ENCODE measurements around the gene MYL10. TPM values are rescaled to one million over a fixed set of nuclear protein-coding genes. Genes with fewer than 3 reads are reported as not detected.

MYL10 gene
- total RNA-seq, 1 donor from 2014 or later, result not detected

GRCh38 chr7:101625031-101625791, 3.9 kb downstream of the MYL10 start:
- intact Hi-C loops (cut with DNase I), result no loop called here
- DNase-seq (ENCODE audit: missing footprints), result no peak

DNA sequence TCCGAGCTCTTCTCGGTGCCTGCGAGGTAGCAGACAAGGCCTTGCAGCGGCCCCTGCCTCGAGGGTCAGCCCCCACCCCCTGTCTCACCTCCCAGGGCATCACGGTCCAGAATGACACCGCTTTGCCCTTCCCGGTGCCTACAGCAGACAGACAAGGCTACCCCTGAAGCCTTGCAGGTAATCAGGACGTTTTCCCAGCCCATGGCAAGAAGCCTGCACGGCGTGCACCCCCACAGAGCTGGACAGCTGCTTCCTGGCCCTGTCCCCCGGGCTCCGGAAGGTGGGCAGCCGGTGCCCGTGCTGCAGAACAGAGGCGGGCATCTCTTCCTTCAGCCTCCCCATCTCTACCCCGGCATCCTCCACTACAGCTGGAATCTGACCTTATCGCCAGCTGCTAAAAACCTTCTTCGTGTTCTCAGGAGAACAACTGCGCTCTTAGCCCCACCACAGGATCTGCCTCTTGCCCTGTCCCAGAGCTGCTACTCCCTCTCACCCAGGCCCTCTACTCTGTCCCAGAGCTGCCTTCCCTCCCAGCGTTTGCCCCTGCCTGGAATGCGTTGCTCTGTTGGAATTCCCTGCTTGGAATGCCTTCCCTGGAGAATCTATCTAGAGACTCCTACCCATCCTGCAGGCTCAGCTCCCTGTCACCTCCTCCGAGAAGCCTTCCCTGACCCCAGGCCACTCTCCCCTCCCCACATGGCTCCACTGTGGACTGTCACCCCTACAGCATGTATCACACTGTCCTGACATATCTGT, 4.7 kb downstream of the MYL10 start:
- intact Hi-C loops (cut with DNase I), result no loop called here
- DNase-seq (ENCODE audit: missing footprints), result no peak
- ATAC-seq, result no peak

More at GRCh38 chr7:101625031-101625791, 3.9 kb downstream of the MYL10 start:
- ATAC-seq, result no peak

DNA sequence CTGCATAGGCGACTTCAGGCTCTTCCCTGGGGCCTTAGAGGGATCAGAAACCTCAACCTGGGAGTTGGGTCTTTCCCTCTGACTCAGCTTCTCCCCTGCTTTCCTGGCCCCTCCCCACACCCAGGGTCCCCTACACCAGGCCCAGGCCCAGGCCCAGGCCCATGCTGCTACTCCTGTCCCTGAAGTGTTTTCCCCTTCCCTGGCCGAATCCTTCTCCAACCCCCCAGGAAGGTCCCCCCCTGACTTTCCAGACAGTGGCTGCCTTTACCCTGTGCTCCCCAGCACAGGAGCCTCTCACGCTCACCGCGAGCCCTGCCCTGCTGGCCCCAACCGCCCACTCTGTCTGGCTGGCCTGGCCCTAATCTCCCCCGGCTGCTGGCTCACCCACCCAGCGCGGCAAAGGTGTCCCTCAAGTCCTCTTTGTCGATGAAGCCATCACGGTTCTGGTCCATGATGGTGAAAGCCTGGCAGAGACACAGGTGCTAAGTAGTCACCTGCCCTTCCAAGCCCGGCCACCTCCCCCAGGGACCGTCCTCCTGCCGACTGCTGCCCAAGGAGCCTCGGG, 6.4 kb downstream of the MYL10 start:
- no peak for DNase-seq (ENCODE audit: missing footprints)
- intact Hi-C loops (cut with DNase I), result no loop called here
- no peak for ATAC-seq

- intact Hi-C loops (cut with DNase I), result no loop called here
- no peak for ATAC-seq
Measured at GRCh38 chr7:101620991-101621390, 8.1 kb downstream of the MYL10 start.

DNA sequence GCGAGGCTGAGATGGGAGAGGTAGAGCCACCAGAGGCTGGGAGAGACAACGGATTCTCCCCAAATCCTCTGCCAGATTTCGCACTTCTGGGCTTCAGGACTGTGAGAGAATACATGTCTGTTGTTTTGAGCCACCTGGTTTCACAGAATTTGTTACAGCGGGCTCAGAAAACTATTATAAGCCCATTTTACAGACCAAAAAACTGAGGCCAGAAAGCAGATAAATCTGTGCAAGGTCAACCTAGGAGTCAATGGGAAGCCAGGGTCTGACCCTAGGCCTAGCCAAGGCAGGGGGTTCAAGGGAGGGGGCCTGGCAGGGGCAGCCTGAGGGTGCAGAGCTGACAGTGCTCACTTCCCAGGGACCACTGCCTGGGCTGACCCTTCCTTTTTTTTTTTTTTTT, 8.7 kb downstream of the MYL10 start:
- ATAC-seq, result no peak
- intact Hi-C loops (cut with DNase I), result no loop called here
- DNase-seq (ENCODE audit: missing footprints), result no peak

More at GRCh38 chr7:101620991-101621390, 8.1 kb downstream of the MYL10 start:
- no peak for DNase-seq (ENCODE audit: missing footprints)

- no peak for ATAC-seq
- no peak for DNase-seq (ENCODE audit: missing footprints)
- intact Hi-C loops (cut with DNase I), result no loop called here
Measured at GRCh38 chr7:101618916-101619315, 10.2 kb downstream of the MYL10 start.

- DNase-seq (ENCODE audit: missing footprints) (no peak), ATAC-seq (no peak)
- intact Hi-C loops (cut with DNase I), result no loop called here
Measured at GRCh38 chr7:101618207-101618839, 10.8 kb downstream of the MYL10 start.

- intact Hi-C loops (cut with DNase I), result no loop called here
- ATAC-seq (no peak), DNase-seq (ENCODE audit: missing footprints) (no peak)
Measured at GRCh38 chr7:101617451-101618206, 11.5 kb downstream of the MYL10 start.

DNA sequence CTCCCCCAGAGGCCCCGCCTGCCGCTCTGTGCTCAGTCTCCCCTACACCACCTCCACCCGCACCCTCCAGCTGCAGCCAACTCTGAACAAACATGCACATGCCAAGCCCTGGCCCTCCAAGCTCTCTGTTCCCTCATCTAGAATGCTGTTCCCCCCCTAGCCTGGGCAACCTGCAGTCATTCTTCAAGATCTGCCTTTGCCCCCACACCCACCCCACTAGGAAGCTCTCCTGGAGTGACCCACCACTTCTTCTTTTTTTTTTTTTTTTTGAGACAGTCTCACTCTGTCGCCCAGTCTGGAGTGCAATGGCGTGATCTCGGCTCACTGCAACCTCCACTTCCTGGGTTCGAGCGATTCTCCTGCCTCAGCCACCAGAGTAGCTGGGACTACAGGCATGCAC, 13.7 kb downstream of the MYL10 start:
- DNase-seq (ENCODE audit: missing footprints) (no peak), ATAC-seq (no peak)
- intact Hi-C loops (cut with DNase I), result no loop called here

GRCh38 chr7:101614939-101615302, 14.2 kb downstream of the MYL10 start:
- intact Hi-C loops (cut with DNase I), result no loop called here
- DNase-seq (ENCODE audit: missing footprints) (no peak), ATAC-seq (no peak)

DNA sequence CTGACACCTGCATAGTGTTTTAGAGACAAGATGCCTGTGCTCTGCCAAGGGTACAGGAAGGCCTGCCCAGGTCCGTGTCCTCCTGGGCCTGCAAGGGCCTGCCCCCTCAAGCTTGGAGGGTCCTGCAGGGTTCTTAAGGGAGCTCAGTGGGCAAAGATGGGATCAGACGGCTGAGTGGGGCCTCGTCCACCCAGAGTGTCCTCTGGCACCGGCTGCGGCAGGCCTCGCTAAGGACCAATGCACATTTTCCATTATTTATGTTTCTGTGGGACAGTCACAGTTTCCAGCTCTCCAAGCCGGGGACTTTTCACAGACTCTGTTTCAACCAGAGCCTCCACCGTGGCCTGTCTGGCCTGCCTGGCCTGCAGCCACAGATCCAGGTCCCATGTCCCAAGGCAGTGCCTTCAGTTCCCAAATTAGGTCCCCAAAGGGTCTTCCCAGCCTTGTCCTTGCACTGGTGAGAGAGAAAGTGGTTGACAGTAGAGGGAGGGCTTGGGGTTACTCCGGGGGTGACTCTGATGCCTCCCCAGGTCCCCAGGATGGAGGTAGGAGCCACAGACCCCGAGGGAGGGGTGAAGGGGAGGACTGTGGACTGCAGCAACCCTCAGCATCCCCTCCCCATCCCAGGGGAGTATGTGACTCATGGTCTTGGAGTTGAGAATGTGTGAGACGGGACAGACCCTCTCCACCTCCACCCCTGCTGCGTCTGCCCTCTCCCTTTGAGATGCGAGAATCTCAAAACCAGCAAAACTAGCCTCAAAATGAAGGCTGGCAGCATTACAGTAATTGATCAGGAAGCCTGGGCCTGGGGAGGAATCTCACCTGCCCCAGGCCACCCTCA, 14.8 kb downstream of the MYL10 start:
- intact Hi-C loops (cut with DNase I), result no loop called here

GRCh38 chr7:101612885-101613515, 16.1 kb downstream of the MYL10 start:
- intact Hi-C loops (cut with DNase I), result no loop called here
- ATAC-seq (no peak), DNase-seq (ENCODE audit: missing footprints) (no peak)

More for the DNA sequence above, 14.8 kb downstream of the MYL10 start:
- ATAC-seq (no peak), DNase-seq (ENCODE audit: missing footprints) (no peak)

DNA sequence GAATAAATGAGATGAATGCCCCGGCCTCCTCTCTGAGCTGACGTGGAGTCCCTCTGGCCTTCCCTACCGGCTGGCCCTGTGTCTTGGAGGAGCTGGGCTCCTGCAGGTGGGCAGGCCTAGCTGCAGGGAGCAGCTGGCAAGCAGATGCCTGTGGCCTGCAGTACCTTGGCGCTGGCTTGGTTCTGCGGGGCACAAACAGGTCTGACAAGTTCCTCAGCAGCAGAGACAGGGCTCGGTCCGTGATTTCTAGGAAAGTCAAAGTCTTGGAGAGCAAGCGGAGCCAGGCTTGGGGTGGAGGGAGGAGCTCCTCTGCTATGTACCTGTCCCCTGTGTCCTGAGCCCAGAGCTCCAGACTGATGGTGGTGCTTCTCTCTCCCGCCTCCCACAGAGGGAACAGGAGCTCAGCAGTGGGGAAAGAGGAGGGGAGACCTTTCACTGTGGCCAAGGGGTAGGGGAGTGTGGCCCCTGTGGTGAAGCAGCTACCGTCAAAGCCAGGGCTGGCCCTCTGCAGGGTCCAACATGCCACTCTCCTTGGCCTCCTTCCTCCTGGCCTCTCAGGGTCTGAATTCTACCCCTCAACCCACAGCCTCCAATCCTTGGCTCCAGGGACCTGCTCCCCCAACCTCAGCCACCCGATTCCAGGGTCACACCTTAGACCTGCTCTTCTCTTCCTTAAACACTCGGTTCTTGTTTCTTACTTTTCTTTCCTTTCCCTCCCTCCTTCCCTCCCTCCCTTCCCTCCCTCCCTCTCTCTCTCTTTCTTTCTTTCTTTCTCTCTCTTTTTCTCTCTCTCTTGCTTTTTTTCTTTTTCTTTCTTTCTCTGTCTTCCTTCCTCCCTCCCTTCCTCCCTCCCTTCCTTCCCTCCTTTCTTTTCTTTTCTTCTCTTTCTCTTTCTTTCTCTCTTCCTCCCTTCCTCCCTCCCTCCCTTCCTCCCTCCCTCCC, 20.1 kb downstream of the MYL10 start:
- peak; percentile 68 for DNase-seq (ENCODE audit: missing footprints)

GRCh38 chr7:101606498-101606923, 22.6 kb downstream of the MYL10 start:
- no peak for ATAC-seq
- intact Hi-C loops (cut with DNase I), result loop anchor here (10.0 kb wide), 1 partner anchor 628 kb away; no protein-coding TSS in a partner anchor
- no peak for DNase-seq (ENCODE audit: missing footprints)

More for the DNA sequence above, 20.1 kb downstream of the MYL10 start:
- no peak for ATAC-seq
- intact Hi-C loops (cut with DNase I), result loop anchor here (10.0 kb wide), 1 partner anchor 626 kb away; no protein-coding TSS in a partner anchor

- no peak for ATAC-seq
Measured at GRCh38 chr7:101605611-101606497, 23.2 kb downstream of the MYL10 start.

More at GRCh38 chr7:101605611-101606497, 23.2 kb downstream of the MYL10 start:
- no peak for DNase-seq (ENCODE audit: missing footprints)
- intact Hi-C loops (cut with DNase I), result loop anchor here (10.0 kb wide), 1 partner anchor 629 kb away; no protein-coding TSS in a partner anchor

Data from Right ventricle myocardium inferior (tissue), 1 donor.